Activated CD8-positive, alpha-beta memory T cell treated with anti-CD3 and anti-CD28 coated beads for 24 hours (primary cell): Measurements from ENCODE around the gene MED15.

Experiments used
- DNase-seq: peaks from one replicate; pipeline ENCODE4 v3.0.0-alpha.2; 2020

Gene MED15

GRCh38 chr22:20632082-20632481, 124.7 kb downstream of the MED15 start:
- DNase-seq, result no peak

DNA sequence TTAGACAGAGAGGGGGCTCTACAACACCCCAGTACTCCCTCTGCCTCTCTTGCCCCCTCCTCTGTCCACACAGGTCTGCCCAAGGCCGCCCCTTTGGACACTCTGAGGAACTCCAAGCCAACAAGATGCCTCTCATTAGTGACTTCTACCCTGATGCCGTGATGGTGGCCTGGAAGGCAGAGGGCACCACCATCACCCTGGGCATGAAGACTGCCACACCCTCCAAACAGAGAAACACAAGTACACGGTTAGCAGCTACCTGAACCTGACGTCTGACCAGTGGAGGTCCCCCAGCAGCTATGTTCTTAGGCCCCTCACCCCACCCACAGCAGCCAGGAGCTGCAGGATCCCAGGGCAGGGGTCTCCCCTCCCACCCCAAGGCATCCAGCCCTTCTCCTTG, 125.1 kb downstream of the MED15 start:
- no peak for DNase-seq

GRCh38 chr22:20634560-20635226, 127.3 kb downstream of the MED15 start:
- no peak for DNase-seq

GRCh38 chr22:20635227-20635591, 127.8 kb downstream of the MED15 start:
- DNase-seq, result no peak

GRCh38 chr22:20636075-20636812, 128.8 kb downstream of the MED15 start:
- no peak for DNase-seq

GRCh38 chr22:20636945-20637344, 129.5 kb downstream of the MED15 start:
- DNase-seq, result no peak
